H1 (cell line): ENCODE measurements around the gene ANKRD62. TPM values are rescaled to one million over a fixed set of nuclear protein-coding genes. Genes with fewer than 3 reads are reported as not detected.

Source experiments
- CTCF ChIA-PET: fragments of 300-600 bp; sonication (Branson Sonifier 250); formaldehyde crosslinking; loops from one replicate; lab custom pipeline; 2021; ENCODE audit not compliant: partially characterized antibody; lab: Charles Lee
- POLR2A ChIA-PET: fragments of 300-600 bp; sonication (Branson Sonifier 250); formaldehyde crosslinking; loops from one replicate; lab custom pipeline; 2021; ENCODE audit warnings: inconsistent platforms; ENCODE audit not compliant: partially characterized antibody; lab: Charles Lee
- DNase-seq, 2 experiments: peaks; one replicate each; pipeline versions ENCODE4 v3.0.0 to v3.0.0-alpha.2; 2010 to 2022; ENCODE audit warnings: low spot score in 2 of 2, low read depth in 1 of 2, mixed read lengths in 1 of 2
- FAIRE-seq: peaks from 2 replicates; lab custom pipeline; 2011; peaks lifted over from hg19 to GRCh38; lab: Jason Lieb, UNC
- H2AFZ ChIP-seq: 2 replicates; pipeline ENCODE4 v1.8.1; 2012; ENCODE audit warnings: low read length, inconsistent platforms
- H2AK5ac ChIP-seq: 2 replicates; pipeline ENCODE4 v1.6.1; 2013; ENCODE audit warnings: low read depth, low read length
- H2BK120ac ChIP-seq: replicated peaks from 2 replicates; pipeline ENCODE3; 2013; ENCODE audit warnings: low read depth, low read length, inconsistent platforms
- H2BK12ac ChIP-seq: 2 replicates; pipeline ENCODE4 v1.6.1; 2013; ENCODE audit warnings: low read depth, low read length
- H2BK15ac ChIP-seq: 2 replicates; pipeline ENCODE4 v1.6.1; 2013; ENCODE audit warnings: low read length
- H2BK20ac ChIP-seq: 2 replicates; pipeline ENCODE4 v1.6.1; 2013; ENCODE audit warnings: low read length
- H2BK5ac ChIP-seq: 2 replicates; pipeline ENCODE4 v1.6.1; 2013; ENCODE audit warnings: low read depth, low read length
- H3K14ac ChIP-seq: 2 replicates; pipeline ENCODE4 v1.6.1; 2013; ENCODE audit warnings: inconsistent platforms; ENCODE audit not compliant: insufficient read length
- H3K18ac ChIP-seq: 2 replicates; pipeline ENCODE4 v1.6.1; 2013; ENCODE audit warnings: low read length; ENCODE audit errors: extremely low read depth
- H3K23ac ChIP-seq: 2 replicates; pipeline ENCODE4 v1.6.1; 2013; ENCODE audit warnings: inconsistent platforms; ENCODE audit not compliant: insufficient read length
- H3K23me2 ChIP-seq: 2 replicates; pipeline ENCODE4 v1.6.1; 2013; ENCODE audit warnings: low read depth, low read length
- H3K27ac ChIP-seq: 2 replicates; pipeline ENCODE4 v1.6.1; 2011; ENCODE audit warnings: low read depth, low read length, inconsistent platforms
- H3K27me3 ChIP-seq, 4 experiments: replicated peaks in 1 of 4; 1 replicate in 1 of 4; 2 replicates in 3 of 4; pipeline versions ENCODE4 v1.6.1 to v1.8.1; 2011 to 2013; ENCODE audit warnings: low read length in 3 of 4, mild to moderate bottlenecking in 3 of 4, inconsistent platforms in 2 of 4, mixed read lengths in 2 of 4, moderate library complexity in 1 of 4; ENCODE audit not compliant: control insufficient read depth in 3 of 4, insufficient read depth in 3 of 4; ENCODE audit errors: extremely low read depth in 1 of 4
- H3K36me3 ChIP-seq, 4 experiments: 2 replicates each; pipeline versions ENCODE4 v1.6.1 to v1.8.1; 2011 to 2013; ENCODE audit warnings: mild to moderate bottlenecking in 4 of 4, low read length in 3 of 4, moderate library complexity in 2 of 4, control low read depth in 1 of 4, inconsistent platforms in 1 of 4; ENCODE audit not compliant: insufficient read depth in 4 of 4, control insufficient read depth in 2 of 4
- H3K4ac ChIP-seq: replicated peaks from 2 replicates; pipeline ENCODE3; 2013; ENCODE audit warnings: low read length, low read depth, mixed read lengths, inconsistent platforms; ENCODE audit not compliant: insufficient read length
- H3K4me1 ChIP-seq, 4 experiments: replicated peaks in 1 of 4; 1 replicate in 1 of 4; 2 replicates in 3 of 4; pipeline versions ENCODE4 v1.6.1 to v1.8.1; 2011 to 2013; ENCODE audit warnings: low read length in 3 of 4, inconsistent platforms in 2 of 4, mixed read lengths in 1 of 4; ENCODE audit not compliant: insufficient read depth in 4 of 4, control insufficient read depth in 3 of 4
- H3K4me2 ChIP-seq, 2 experiments: 2 replicates each; pipeline versions ENCODE4 v1.6.1 to v1.8.1; 2011 to 2013; ENCODE audit warnings: low read depth in 2 of 2, low read length in 2 of 2, control low read depth in 1 of 2, inconsistent platforms in 1 of 2, mild to moderate bottlenecking in 1 of 2; ENCODE audit not compliant: insufficient read depth in 1 of 2
- H3K4me3 ChIP-seq, 4 experiments: fragments of 200-600, 300-600 bp in 1 of 4; sonication (generic), shearing (Covaris generic), sonication (Bioruptor Twin) in 1 of 4; 2 replicates each; pipeline versions ENCODE4 v1.5.1 to v1.8.1; 2011 to 2016; ENCODE audit warnings: low read length in 4 of 4, low read depth in 3 of 4, control low read depth in 2 of 4, inconsistent platforms in 2 of 4, mild to moderate bottlenecking in 2 of 4, mixed read lengths in 1 of 4, moderate library complexity in 1 of 4; ENCODE audit not compliant: insufficient read depth in 2 of 4; ENCODE audit errors: extremely low read depth in 1 of 4
- H3K56ac ChIP-seq: replicated peaks from 2 replicates; pipeline ENCODE3; 2013; ENCODE audit warnings: low read depth, mild to moderate bottlenecking, mixed read lengths, low read length, inconsistent platforms; ENCODE audit not compliant: insufficient read length
- H3K79me1 ChIP-seq: 2 replicates; pipeline ENCODE4 v1.6.1; 2013; ENCODE audit warnings: low read depth, low read length, control low read depth
- H3K79me2 ChIP-seq, 2 experiments: 2 replicates each; pipeline versions ENCODE4 v1.6.1 to v1.8.1; 2012 to 2013; ENCODE audit warnings: low read length in 2 of 2, mild to moderate bottlenecking in 2 of 2, inconsistent platforms in 1 of 2; ENCODE audit not compliant: insufficient read depth in 2 of 2, control insufficient read depth in 1 of 2
- H3K9ac ChIP-seq, 4 experiments: replicated peaks in 1 of 4; 1 replicate in 1 of 4; 2 replicates in 3 of 4; pipeline versions ENCODE4 v1.6.1 to v1.8.1; 2011 to 2013; ENCODE audit warnings: low read depth in 3 of 4, low read length in 3 of 4, control low read depth in 2 of 4, mild to moderate bottlenecking in 2 of 4, moderate library complexity in 2 of 4, inconsistent platforms in 1 of 4; ENCODE audit errors: extremely low read depth in 1 of 4
- H3K9me3 ChIP-seq, 2 experiments: 2 replicates each; pipeline versions ENCODE4 v1.6.1 to v1.8.1; 2012 to 2013; ENCODE audit warnings: mild to moderate bottlenecking in 2 of 2, moderate library complexity in 2 of 2, control low read depth in 1 of 2, inconsistent platforms in 1 of 2, low read depth in 1 of 2, low read length in 1 of 2, mixed read lengths in 1 of 2; ENCODE audit not compliant: insufficient read depth in 2 of 2
- H4K20me1 ChIP-seq, 2 experiments: replicated peaks in 1 of 2; 2 replicates each; pipeline versions ENCODE3 to v1.8.1; 2011 to 2013; ENCODE audit warnings: inconsistent platforms in 2 of 2, low read length in 2 of 2, mild to moderate bottlenecking in 1 of 2; ENCODE audit not compliant: insufficient read depth in 2 of 2, control insufficient read depth in 1 of 2
- H4K5ac ChIP-seq: 2 replicates; pipeline ENCODE4 v1.6.1; 2013; ENCODE audit warnings: low read length, low read depth, mixed read lengths, inconsistent platforms; ENCODE audit not compliant: insufficient read length
- H4K8ac ChIP-seq: 2 replicates; pipeline ENCODE4 v1.8.0; 2013; ENCODE audit warnings: mild to moderate bottlenecking, moderate library complexity, low read length, inconsistent platforms; ENCODE audit not compliant: insufficient read depth; ENCODE audit errors: extremely low read depth
- H4K91ac ChIP-seq: replicated peaks from 2 replicates; pipeline ENCODE3; 2013; ENCODE audit warnings: low read length, mixed read lengths, inconsistent platforms; ENCODE audit not compliant: insufficient read length
- BACH1 ChIP-seq: IDR thresholded peaks from 2 replicates; pipeline ENCODE4 v1.6.1; 2012; ENCODE audit warnings: low read length, improper control_type of control experiment
- BCL11A ChIP-seq, 2 experiments: IDR thresholded peaks; one replicate each; pipeline ENCODE4 v1.6.1; 2011; ENCODE audit warnings: low read depth in 2 of 2, low read length in 2 of 2, mild to moderate bottlenecking in 2 of 2
- CBX8 ChIP-seq: fragments of 300-800, 300-1000 bp; sonication (generic); IDR thresholded peaks from 2 replicates; pipeline ENCODE4 v1.7.1; 2016; ENCODE audit warnings: low read depth, low read length, borderline replicate concordance
- EGR1 ChIP-seq: IDR thresholded peaks from 2 replicates; pipeline ENCODE4 v1.6.1; 2011; ENCODE audit warnings: low read depth, low read length, borderline replicate concordance
- POU5F1 ChIP-seq: IDR thresholded peaks from 2 replicates; pipeline ENCODE4 v1.6.1; 2011; ENCODE audit warnings: low read depth, mild to moderate bottlenecking, low read length, moderate library complexity
- RBBP5 ChIP-seq: IDR thresholded peaks from 2 replicates; pipeline ENCODE4 v1.7.1; 2012; ENCODE audit warnings: low read depth, mild to moderate bottlenecking, inconsistent platforms, low read length, moderate library complexity, borderline replicate concordance
- SAP30 ChIP-seq: fragments of 300-600 bp; sonication (generic); IDR thresholded peaks from 2 replicates; pipeline ENCODE4 v1.7.1; 2012; ENCODE audit warnings: low read length, moderate library complexity, mild to moderate bottlenecking, inconsistent platforms; ENCODE audit not compliant: insufficient read depth, insufficient replicate concordance
- SIX5 ChIP-seq: IDR thresholded peaks from 2 replicates; pipeline ENCODE4 v1.6.1; 2011; ENCODE audit warnings: mild to moderate bottlenecking, low read depth, low read length
- SP1 ChIP-seq: IDR thresholded peaks from 2 replicates; pipeline ENCODE4 v1.6.1; 2011; ENCODE audit warnings: low read depth, low read length
- WGBS, 2 experiments: shearing (Covaris generic) in 1 of 2; methylation state at CpG; one replicate each; pipeline versions ENCODE4 v1.1.6 to v1.1.7; 2013 to 2015; ENCODE audit warnings: low lambda C conversion rate in 2 of 2, mixed read lengths in 2 of 2, inconsistent platforms in 1 of 2, low coverage in 1 of 2, missing lambda C conversion rate in 1 of 2; ENCODE audit not compliant: insufficient replicate concordance in 2 of 2, insufficient coverage in 1 of 2, insufficient read length in 1 of 2; ENCODE audit errors: extremely low coverage in 1 of 2, missing lambda C conversion rate in 1 of 2; 5-methylcytosine and 5-hydroxymethylcytosine counted together
- polyA plus RNA-seq, 7 experiments: library from polyadenylated mRNA; depleted of rRNA in 3 of 7; stranded (reverse) in 5 of 7; unstranded in 2 of 7; fragments of >200 nt in 5 of 7; fragments of 200-250 nt in 2 of 7; gene quantifications; 1 replicate in 5 of 7; 2 replicates in 1 of 7; 4 replicates in 1 of 7; pipeline versions ENCODE4 v1.2.1 to v1.2.3, GENCODE V29; 2011 to 2013; ENCODE audit warnings: missing spikeins in 2 of 7, mixed read lengths in 2 of 7
- total RNA-seq: library from RNA; stranded (reverse); fragmentation: NEBNext Ultra II Directional; extraction: Animal tissue kit (Norgen Biotek cat#: 25700); gene quantifications from 2 replicates; pipeline ENCODE4 v1.2.1, GENCODE V29; 2021
- TF ChIP-seq, protein P1 (sequence below): IDR thresholded peaks from 2 replicates; pipeline ENCODE4 v1.6.1; 2012; ENCODE audit warnings: inconsistent platforms
- TF ChIP-seq, protein P2 (sequence below): IDR thresholded peaks from 2 replicates; pipeline ENCODE4 v1.6.1; 2012; ENCODE audit warnings: low read length, inconsistent platforms

ANKRD62 gene
- total and polyA plus RNA-seq, 2 of the 8 experiments (the other 6 are each of a cell fraction or from before 2014, with no cell fraction given): not detected

DNA sequence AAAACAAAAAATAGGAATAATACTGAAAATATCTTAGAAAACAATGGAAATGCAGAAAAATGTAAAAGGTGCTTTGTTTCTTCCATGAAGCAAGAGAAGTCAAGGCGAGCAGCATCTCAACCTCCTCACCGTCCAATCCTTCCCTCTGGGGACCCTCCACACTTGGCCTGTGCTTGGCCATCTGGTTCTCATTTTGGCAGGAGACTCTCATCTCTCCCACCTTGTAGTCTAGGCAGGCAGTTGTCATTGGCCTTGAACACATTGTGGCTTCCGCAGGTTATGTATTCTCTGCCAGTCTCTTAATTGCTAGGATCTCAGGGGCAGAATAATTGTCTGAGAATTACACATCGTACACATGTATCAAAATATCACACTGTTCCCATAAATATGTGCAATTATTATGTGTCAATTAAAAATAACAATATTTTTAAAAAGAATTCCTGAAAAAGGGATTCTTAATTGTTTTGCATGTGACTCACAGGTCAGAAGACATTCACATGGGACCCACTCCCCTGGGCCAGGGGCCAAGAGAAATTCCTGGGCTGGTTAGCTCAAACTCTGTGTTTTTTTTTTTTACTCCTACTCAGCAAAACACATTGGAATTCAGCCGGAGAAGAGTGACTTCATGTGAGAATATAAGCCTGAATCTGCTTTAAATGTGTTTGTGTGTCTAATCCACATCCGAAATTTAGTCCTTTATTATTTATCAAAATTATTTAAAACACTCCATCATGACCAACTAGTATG is 14.0 kb upstream of the ANKRD62 start:
- Histone ChIP-seq H3K27me3 (no peaks in the 10 kb centered on the region), H3K23ac (no peak overlapping the region), H3K4ac (no peak overlapping the region), H3K18ac (no peak overlapping the region), H3K4me3 (no peak overlapping the region), H4K5ac (no peak overlapping the region), H3K56ac (no peak overlapping the region), H2AFZ (no peak overlapping the region), H3K9me3 (peaks cover 0 to 3% of the 10 kb centered on the region in 2 experiments; a peak in 1 of 4 replicates), H2AK5ac (no peak overlapping the region), H3K23me2 (no peaks in the 10 kb centered on the region), H4K91ac (no peak overlapping the region), H2BK120ac (no peak overlapping the region), H2BK5ac (no peak overlapping the region), H3K14ac (no peak overlapping the region), H3K4me1 (no peaks in the 10 kb centered on the region; a peak in 1 of 7 replicates), H4K20me1 (no peaks in the 10 kb centered on the region), H3K9ac (no peak overlapping the region), H3K36me3 (no peaks in the 10 kb centered on the region), H3K79me2 (no peaks in the 10 kb centered on the region), H2BK20ac (no peak overlapping the region), H2BK12ac (no peak overlapping the region), H2BK15ac (no peak overlapping the region), H4K8ac (no peak overlapping the region), H3K4me2 (no peak overlapping the region), H3K79me1 (no peaks in the 10 kb centered on the region), H3K27ac (no peak overlapping the region)
- DNase-seq (no peak), FAIRE-seq (no peak)
- 86% methylated on average over 6 of the region's 6 CpGs; no CpG with 5 or more reads in 1 of the 2 experiments for WGBS, 2 experiments
- POLR2A ChIA-PET: no interaction called here
- CTCF ChIA-PET: no interaction called here
- TF ChIP-seq CBX8: no peak
- no peak for TF ChIP-seq POU5F1
- TF ChIP-seq BCL11A (IDR thresholded peaks at IDR 0.05; ENCODE audit: low read depth in 2 of 2, low read length in 2 of 2): no peak
- TF ChIP-seq EGR1: no peak
- TF ChIP-seq BACH1: no peak
- no peak for TF ChIP-seq SIX5
- TF ChIP-seq, protein P1, sequence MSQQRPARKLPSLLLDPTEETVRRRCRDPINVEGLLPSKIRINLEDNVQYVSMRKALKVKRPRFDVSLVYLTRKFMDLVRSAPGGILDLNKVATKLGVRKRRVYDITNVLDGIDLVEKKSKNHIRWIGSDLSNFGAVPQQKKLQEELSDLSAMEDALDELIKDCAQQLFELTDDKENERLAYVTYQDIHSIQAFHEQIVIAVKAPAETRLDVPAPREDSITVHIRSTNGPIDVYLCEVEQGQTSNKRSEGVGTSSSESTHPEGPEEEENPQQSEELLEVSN: no peak
- TF ChIP-seq SP1: no peak
- TF ChIP-seq SAP30: no peak
- TF ChIP-seq, protein P2, sequence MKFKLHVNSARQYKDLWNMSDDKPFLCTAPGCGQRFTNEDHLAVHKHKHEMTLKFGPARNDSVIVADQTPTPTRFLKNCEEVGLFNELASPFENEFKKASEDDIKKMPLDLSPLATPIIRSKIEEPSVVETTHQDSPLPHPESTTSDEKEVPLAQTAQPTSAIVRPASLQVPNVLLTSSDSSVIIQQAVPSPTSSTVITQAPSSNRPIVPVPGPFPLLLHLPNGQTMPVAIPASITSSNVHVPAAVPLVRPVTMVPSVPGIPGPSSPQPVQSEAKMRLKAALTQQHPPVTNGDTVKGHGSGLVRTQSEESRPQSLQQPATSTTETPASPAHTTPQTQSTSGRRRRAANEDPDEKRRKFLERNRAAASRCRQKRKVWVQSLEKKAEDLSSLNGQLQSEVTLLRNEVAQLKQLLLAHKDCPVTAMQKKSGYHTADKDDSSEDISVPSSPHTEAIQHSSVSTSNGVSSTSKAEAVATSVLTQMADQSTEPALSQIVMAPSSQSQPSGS: no peak
- no peak for TF ChIP-seq RBBP5
